Suprapubic skin (tissue), 4 donors: ENCODE data around the gene NCOA1. TPM values are rescaled to one million over a fixed set of nuclear protein-coding genes. Genes with fewer than 3 reads are reported as not detected.

Source experiments
- DNase-seq, 2 donors: peaks; one replicate each; pipeline ENCODE4 v3.0.0-alpha.2; 2019; ENCODE audit warnings: low spot score in 2 of 2
- H3K27ac ChIP-seq: fragments of 200-600 bp; sonication (generic); one replicate; pipeline ENCODE4 v1.5.1; 2019
- H3K27me3 ChIP-seq: fragments of 200-600 bp; sonication (generic); one replicate; pipeline ENCODE4 v1.5.1; 2019
- H3K36me3 ChIP-seq: fragments of 200-600 bp; sonication (generic); one replicate; pipeline ENCODE4 v1.5.1; 2019
- H3K4me1 ChIP-seq: fragments of 200-600 bp; sonication (generic); one replicate; pipeline ENCODE4 v1.5.1; 2019
- H3K4me3 ChIP-seq: fragments of 200-600 bp; sonication (generic); one replicate; pipeline ENCODE4 v1.5.1; 2019; ENCODE audit warnings: mild to moderate bottlenecking
- H3K9me3 ChIP-seq: fragments of 200-600 bp; sonication (generic); one replicate; pipeline ENCODE4 v1.5.1; 2019
- CTCF ChIP-seq, 2 donors: fragments of 200-600 bp in 1 of 2; fragments of 450-650 bp in 1 of 2; sonication (generic) in 1 of 2; IDR thresholded peaks; one replicate each; pipeline ENCODE4 v1.5.1; 2016 to 2019; ENCODE audit warnings: antibody characterized with exemption in 2 of 2, mild to moderate bottlenecking in 1 of 2, moderate library complexity in 1 of 2
- EP300 ChIP-seq: sonication (generic); formaldehyde crosslinking; IDR thresholded peaks from one replicate; pipeline ENCODE4 v1.6.1; 2017; ENCODE audit warnings: antibody characterized with exemption
- POLR2A ChIP-seq, 2 donors: fragments of 450-650 bp; IDR thresholded peaks; one replicate each; pipeline ENCODE4 v1.6.1; 2017; ENCODE audit warnings: antibody characterized with exemption in 2 of 2, mild to moderate bottlenecking in 2 of 2, moderate library complexity in 2 of 2
- POLR2AphosphoS5 ChIP-seq, 3 donors: sonication (generic); formaldehyde crosslinking; IDR thresholded peaks; one replicate each; pipeline ENCODE4 v1.6.1; 2017; ENCODE audit warnings: antibody characterized with exemption in 3 of 3
- WGBS: methylation state at CpG from one replicate; pipeline ENCODE4 v1.1.5; 2018; 5-methylcytosine and 5-hydroxymethylcytosine counted together
- total RNA-seq, 4 donors: library from RNA; depleted of rRNA; stranded (reverse); fragments of >200 nt; gene quantifications; one replicate each; pipeline ENCODE4 v1.1.0, GENCODE V29; 2016

Gene NCOA1
- total RNA-seq, 4 donors from 2014 or later: 40.5 to 66.1 (median 47.2) TPM

GRCh38 chr2:24717263-24717951, 226.4 kb downstream of the NCOA1 start:
- Histone ChIP-seq H3K36me3 (peaks cover 22% of the 10 kb centered on the region), H3K9me3 (no peaks in the 10 kb centered on the region), H3K27me3 (no peaks in the 10 kb centered on the region), H3K27ac (no peak overlapping the region), H3K4me3 (no peak overlapping the region), H3K4me1 (peaks cover 9% of the 10 kb centered on the region)
- DNase-seq: no peak
- TF ChIP-seq CTCF (IDR thresholded peaks at IDR 0.05) (no peak), POLR2AphosphoS5 (IDR thresholded peaks at IDR 0.05) (no peak), EP300 (no peak), POLR2A (IDR thresholded peaks at IDR 0.05) (no peak)
- WGBS: 91% methylated on average over 2 of the region's 2 CpGs

- Histone ChIP-seq H3K36me3 (peaks cover 12% of the 10 kb centered on the region), H3K27me3 (no peaks in the 10 kb centered on the region), H3K4me3 (no peak overlapping the region), H3K4me1 (peaks cover 21% of the 10 kb centered on the region), H3K27ac (no peak overlapping the region), H3K9me3 (no peaks in the 10 kb centered on the region)
- no peak for TF ChIP-seq CTCF (IDR thresholded peaks at IDR 0.05)
- no peak for TF ChIP-seq POLR2AphosphoS5 (IDR thresholded peaks at IDR 0.05)
- TF ChIP-seq POLR2A (IDR thresholded peaks at IDR 0.05): no peak
- TF ChIP-seq EP300: no peak
- 81% methylated on average over 3 of the region's 3 CpGs for WGBS
- DNase-seq: no peak
Measured at GRCh38 chr2:24720310-24720709, 229.3 kb downstream of the NCOA1 start.

GRCh38 chr2:24721470-24721869, 230.4 kb downstream of the NCOA1 start:
- peak in 1 of 2 donors; percentile 72 for DNase-seq
- H3K27ac ChIP-seq: peak overlapping the region; percentile 60

GRCh38 chr2:24722141-24722790, 231.2 kb downstream of the NCOA1 start:
- no peaks in the 10 kb centered on the region for H3K27me3 ChIP-seq
- DNase-seq: no peak
- peaks cover 8% of the 10 kb centered on the region for H3K36me3 ChIP-seq
- H3K9me3 ChIP-seq: no peaks in the 10 kb centered on the region
- H3K27ac ChIP-seq: peak overlapping the region; percentile 60
- TF ChIP-seq CTCF (IDR thresholded peaks at IDR 0.05): no peak
- TF ChIP-seq POLR2A (IDR thresholded peaks at IDR 0.05): no peak
- no peak for TF ChIP-seq POLR2AphosphoS5 (IDR thresholded peaks at IDR 0.05)
- TF ChIP-seq EP300: no peak
- WGBS: 85% methylated on average over 3 of the region's 3 CpGs
- peaks cover 21% of the 10 kb centered on the region for H3K4me1 ChIP-seq
- no peak overlapping the region for H3K4me3 ChIP-seq

More at GRCh38 chr2:24721470-24721869, 230.4 kb downstream of the NCOA1 start:
- Histone ChIP-seq H3K9me3 (no peaks in the 10 kb centered on the region), H3K4me3 (no peak overlapping the region), H3K4me1 (peaks cover 21% of the 10 kb centered on the region), H3K27me3 (no peaks in the 10 kb centered on the region), H3K36me3 (peaks cover 12% of the 10 kb centered on the region)
- TF ChIP-seq CTCF (IDR thresholded peaks at IDR 0.05): no peak
- no peak for TF ChIP-seq POLR2A (IDR thresholded peaks at IDR 0.05)
- no peak for TF ChIP-seq EP300
- no peak for TF ChIP-seq POLR2AphosphoS5 (IDR thresholded peaks at IDR 0.05)

GRCh38 chr2:24723191-24723590, 232.1 kb downstream of the NCOA1 start:
- no peak for TF ChIP-seq EP300
- Histone ChIP-seq H3K36me3 (peaks cover 11% of the 10 kb centered on the region), H3K27me3 (no peaks in the 10 kb centered on the region), H3K27ac (no peak overlapping the region), H3K9me3 (no peaks in the 10 kb centered on the region), H3K4me1 (peaks cover 21% of the 10 kb centered on the region), H3K4me3 (no peak overlapping the region)
- no peak for DNase-seq
- 84% methylated on average over 1 of the region's 1 CpG for WGBS
